ENCODE data around the gene SEC24A.
"Not testable (repeated sequence)": the region's sequence is repeated elsewhere in the genome, so short reads cannot be mapped to it uniquely, and the experiment has no call there.

The SEC24A gene

GRCh38 chr5:134625559-134625958, 23.0 kb upstream of the SEC24A start:
- DNase-seq (ENCODE audit: low read depth, low spot score): no peak
- TF ChIP-seq CTCF (IDR thresholded peaks at IDR 0.05; ENCODE audit: insufficient read depth, low read length, missing control alignments): no peak
- H3K4me3 ChIP-seq (ENCODE audit: low read depth, low read length): no peak overlapping the region
- CTCF ChIA-PET: interaction anchor here (1.7 kb wide), 1 partner anchor 38 kb away, joined by 3 read pairs; no protein-coding TSS in a partner anchor
- POLR2A ChIA-PET: no interaction called here

- DNase-seq (ENCODE audit: low read depth, low spot score): no peak
- ChIA-PET CTCF (interaction anchor here (0.6 to 1.7 kb wide), 2 partner anchors 14 to 39 kb away, joined by 3 read pairs; no protein-coding TSS in a partner anchor), POLR2A (no interaction called here)
- H3K4me3 ChIP-seq (ENCODE audit: low read depth, low read length): no peak overlapping the region
- no peak for TF ChIP-seq CTCF (IDR thresholded peaks at IDR 0.05; ENCODE audit: insufficient read depth, low read length, missing control alignments)
Measured at GRCh38 chr5:134626369-134627014, 22.1 kb upstream of the SEC24A start.

- ChIA-PET CTCF (interaction anchor here (1.0 to 1.6 kb wide), 2 partner anchors 47 to 270 kb away, joined by 3 to 4 read pairs; no protein-coding TSS in a partner anchor), POLR2A (interaction anchor here (0.6 to 1.0 kb wide), 2 partner anchors 12 to 14 kb away, joined by 3 read pairs; partner anchors contain the start of gene SEC24A)
- no peak for TF ChIP-seq CTCF (IDR thresholded peaks at IDR 0.05; ENCODE audit: insufficient read depth, low read length, missing control alignments)
- no peak for DNase-seq (ENCODE audit: low read depth, low spot score)
- no peak overlapping the region for H3K4me3 ChIP-seq (ENCODE audit: low read depth, low read length)
Measured at GRCh38 chr5:134634227-134634626, 14.4 kb upstream of the SEC24A start.

- CTCF ChIA-PET: interaction anchor here (0.7 to 1.0 kb wide), 2 partner anchors 11 to 269 kb away, joined by 3 to 4 read pairs; no protein-coding TSS in a partner anchor
- not testable (repeated sequence) for H3K4me3 ChIP-seq (ENCODE audit: low read depth, low read length); DNase-seq (ENCODE audit: low read depth, low spot score)
- POLR2A ChIA-PET: interaction anchor here (1.0 kb wide), 1 partner anchor 13 kb away, joined by 3 read pairs; the partner anchor contains the start of gene SEC24A
Measured at GRCh38 chr5:134635366-134635765, 13.2 kb upstream of the SEC24A start.

GRCh38 chr5:134637116-134637721, 11.4 kb upstream of the SEC24A start:
- TF ChIP-seq CTCF (IDR thresholded peaks at IDR 0.05; ENCODE audit: insufficient read depth, low read length, missing control alignments): no peak
- H3K4me3 ChIP-seq (ENCODE audit: low read depth, low read length): no peak overlapping the region
- POLR2A ChIA-PET: no interaction called here
- no peak for DNase-seq (ENCODE audit: low read depth, low spot score)
- CTCF ChIA-PET: no interaction called here

GRCh38 chr5:134638760-134639201, 9.8 kb upstream of the SEC24A start:
- no peak for TF ChIP-seq CTCF (IDR thresholded peaks at IDR 0.05; ENCODE audit: insufficient read depth, low read length, missing control alignments)

More at GRCh38 chr5:134638760-134639201, 9.8 kb upstream of the SEC24A start:
- CTCF ChIA-PET: interaction anchor here (0.6 kb wide), 1 partner anchor 87 kb away, joined by 3 read pairs; no protein-coding TSS in a partner anchor
- no peak overlapping the region for H3K4me3 ChIP-seq (ENCODE audit: low read depth, low read length)
- no peak for DNase-seq (ENCODE audit: low read depth, low spot score)
- POLR2A ChIA-PET: no interaction called here

All from AG04449 (cell line).